ENCODE data around the gene RNF43.

Gene RNF43

GRCh38 chr17:58381124-58382035 is 36.0 kb downstream of the RNF43 start:
- DNase-seq (ENCODE audit: low spot score): no peak

DNA sequence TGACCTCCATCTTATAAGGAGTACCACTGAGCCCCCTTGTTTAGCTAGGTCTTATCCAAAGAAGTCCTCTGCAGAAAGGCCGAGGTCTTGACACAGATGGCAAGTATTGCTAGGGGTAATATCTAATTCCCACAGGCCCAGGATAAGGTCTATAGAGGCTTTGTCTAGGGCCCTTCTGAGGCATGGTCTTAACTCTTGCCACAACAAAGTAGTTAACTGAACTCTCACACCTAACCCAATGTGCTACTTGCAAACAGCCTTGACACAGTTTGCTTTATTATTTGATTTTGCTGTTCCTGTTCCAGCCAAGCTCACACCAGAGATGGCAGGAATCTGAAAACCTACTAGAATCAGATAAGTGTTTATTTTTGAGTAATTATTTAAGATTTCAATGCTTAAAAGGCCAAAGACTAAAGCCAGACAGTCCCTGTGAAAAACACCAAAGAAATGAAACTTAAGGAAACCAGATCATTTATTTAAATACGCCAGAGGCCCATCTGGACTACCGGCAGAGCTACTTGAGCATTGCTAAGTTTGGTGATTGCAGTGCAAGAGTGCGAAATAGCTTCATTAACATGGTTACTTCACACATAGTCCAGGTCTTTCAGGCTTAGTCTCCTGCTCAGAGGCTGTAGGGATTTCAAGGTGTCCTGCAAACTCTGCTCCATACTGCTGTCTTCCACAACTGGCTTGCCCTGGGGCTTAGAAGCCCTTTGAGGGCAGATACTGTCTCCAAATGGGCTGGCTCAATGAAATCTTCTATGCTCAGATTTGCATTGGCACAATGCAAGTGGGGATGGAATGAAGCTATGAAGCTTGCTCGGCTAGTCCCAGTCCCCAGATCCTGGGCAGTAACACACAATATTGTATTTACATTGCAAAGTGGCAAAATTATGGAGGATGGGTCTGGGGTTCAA is 36.9 kb downstream of the RNF43 start:
- no peak for DNase-seq (ENCODE audit: low spot score)

- DNase-seq (ENCODE audit: low spot score): no peak
These were observed 37.9 kb downstream of the RNF43 start for GRCh38 chr17:58379511-58379824.

DNA sequence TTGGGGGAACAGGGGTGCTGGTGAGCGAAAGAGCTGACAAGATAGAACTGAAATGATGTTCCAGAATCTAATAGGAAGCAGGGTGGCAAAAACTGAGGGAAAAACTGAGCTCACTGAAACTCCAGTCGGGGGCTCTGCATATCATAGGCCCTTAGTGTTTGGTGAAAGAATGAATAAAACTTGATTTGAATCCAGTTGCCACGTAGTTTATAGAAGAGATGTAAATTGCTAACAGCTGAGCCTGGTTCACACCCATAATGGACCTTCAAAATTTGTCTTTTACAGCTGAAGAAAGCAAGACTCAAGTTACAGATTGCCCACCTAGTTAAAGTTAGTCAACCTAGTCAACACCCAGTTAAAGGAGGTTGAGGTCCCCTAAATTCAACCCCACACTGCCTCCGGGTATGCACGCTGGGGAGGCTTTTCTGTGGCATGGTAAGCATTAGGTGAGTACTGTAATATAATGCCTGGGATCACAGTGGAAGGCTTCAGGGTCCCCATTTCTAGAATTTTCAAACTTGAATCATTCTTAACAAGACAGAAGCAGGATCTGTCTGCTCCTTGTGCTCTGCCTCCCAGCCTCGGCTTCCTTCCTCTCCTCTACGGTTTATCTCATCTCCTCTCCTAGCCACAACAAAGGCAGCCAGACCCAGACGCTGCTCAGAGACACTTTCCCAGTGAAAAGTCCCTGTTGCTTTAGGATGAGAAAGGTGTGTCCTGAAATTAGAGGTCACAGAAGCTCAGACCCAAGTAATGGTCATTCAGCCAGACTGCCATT is 38.4 kb downstream of the RNF43 start:
- no peak for DNase-seq (ENCODE audit: low spot score)

DNA sequence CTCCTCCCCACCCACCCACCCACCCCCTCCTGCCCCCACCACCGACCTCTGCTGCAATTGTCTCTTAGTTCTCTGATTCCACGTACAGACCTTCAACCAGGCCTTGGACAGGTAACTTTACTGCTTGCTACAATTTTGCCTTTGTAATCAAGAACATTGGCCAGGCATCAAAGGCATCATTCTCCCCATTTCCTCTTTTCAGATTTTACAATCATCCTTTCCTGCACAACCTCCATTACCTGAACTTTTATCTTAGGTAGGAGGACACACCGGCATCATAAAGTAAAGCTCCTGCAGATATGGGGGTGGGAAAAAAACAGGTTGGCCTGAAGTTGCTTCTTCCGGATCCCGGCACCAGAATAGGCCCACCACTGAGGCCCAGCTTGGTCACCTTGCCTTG is 39.7 kb downstream of the RNF43 start:
- DNase-seq (ENCODE audit: low spot score): no peak

GRCh38 chr17:58377093-58377601 is 40.2 kb downstream of the RNF43 start:
- DNase-seq (ENCODE audit: low spot score): no peak

- DNase-seq (ENCODE audit: low spot score): no peak
These were observed 40.8 kb downstream of the RNF43 start for GRCh38 chr17:58376472-58377000.

GRCh38 chr17:58375811-58376210 is 41.5 kb downstream of the RNF43 start:
- no peak for DNase-seq (ENCODE audit: low spot score)

GRCh38 chr17:58375256-58375655 is 42.1 kb downstream of the RNF43 start:
- no peak for DNase-seq (ENCODE audit: low spot score)

- DNase-seq (ENCODE audit: low spot score): no peak
These were observed 43.4 kb downstream of the RNF43 start for GRCh38 chr17:58373923-58374322.

DNA sequence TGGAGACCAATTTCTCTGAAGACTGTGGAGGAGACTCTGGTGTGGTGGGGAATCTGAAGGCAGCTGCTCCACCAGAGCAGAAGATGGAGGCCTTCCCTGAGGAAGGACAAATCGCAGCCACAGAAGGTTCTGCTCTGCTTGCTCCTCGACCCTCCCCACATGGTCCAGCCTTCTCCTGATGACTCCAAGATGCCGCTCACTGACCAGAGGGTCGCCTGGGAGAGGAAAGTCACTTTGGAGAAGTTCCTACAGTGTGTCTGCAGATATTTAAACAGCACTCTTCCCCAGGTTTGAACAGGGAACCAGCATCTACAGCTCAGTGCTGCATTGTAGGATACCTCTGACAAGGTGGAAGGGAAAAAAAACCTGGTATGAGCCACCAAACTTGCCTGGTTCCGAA is 44.3 kb downstream of the RNF43 start:
- DNase-seq (ENCODE audit: low spot score): no peak

- DNase-seq (ENCODE audit: low spot score): no peak
These were observed 45.9 kb downstream of the RNF43 start for GRCh38 chr17:58371300-58371950.

DNA sequence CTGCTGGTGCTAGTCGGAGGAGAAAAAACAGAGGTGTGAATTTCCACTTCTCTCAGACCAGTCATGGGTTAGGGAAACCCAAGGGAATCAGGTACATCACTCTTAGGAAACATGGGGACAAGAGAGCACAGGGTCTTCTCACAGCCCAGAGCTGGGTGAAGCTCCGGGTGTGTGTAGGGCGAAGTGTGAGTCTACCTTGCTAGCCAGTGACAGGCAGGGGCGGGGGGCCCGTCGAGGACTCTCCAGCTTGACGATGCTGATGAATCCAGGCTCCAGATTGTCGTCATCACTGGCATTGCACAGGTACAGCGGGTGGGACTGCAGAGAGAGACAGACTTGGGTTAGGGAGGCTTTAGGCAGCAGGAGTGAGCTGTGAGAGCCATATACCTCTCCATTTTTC is 46.6 kb downstream of the RNF43 start:
- no peak for DNase-seq (ENCODE audit: low spot score)

DNA sequence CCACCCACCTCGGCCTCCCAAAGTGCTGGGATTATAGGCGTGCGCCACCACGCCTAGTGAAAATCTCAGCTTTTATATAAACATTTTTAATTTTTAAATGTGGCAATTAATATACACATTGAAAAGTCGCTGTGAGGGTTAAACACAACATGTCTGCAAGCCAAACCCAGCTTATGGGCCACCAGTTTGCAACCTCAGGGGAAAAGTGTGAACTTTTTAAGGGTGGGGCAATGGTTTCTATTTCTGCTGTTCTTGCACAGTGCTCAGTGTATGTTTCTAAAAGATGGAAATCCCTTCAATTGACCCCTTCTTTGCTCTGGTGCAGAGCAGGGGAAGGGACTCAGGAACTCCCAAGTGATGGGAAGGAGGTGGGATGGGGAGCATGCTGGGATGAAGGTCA is 47.0 kb downstream of the RNF43 start:
- no peak for DNase-seq (ENCODE audit: low spot score)

GRCh38 chr17:58369214-58370031 is 47.9 kb downstream of the RNF43 start:
- no peak for DNase-seq (ENCODE audit: low spot score)

DNA sequence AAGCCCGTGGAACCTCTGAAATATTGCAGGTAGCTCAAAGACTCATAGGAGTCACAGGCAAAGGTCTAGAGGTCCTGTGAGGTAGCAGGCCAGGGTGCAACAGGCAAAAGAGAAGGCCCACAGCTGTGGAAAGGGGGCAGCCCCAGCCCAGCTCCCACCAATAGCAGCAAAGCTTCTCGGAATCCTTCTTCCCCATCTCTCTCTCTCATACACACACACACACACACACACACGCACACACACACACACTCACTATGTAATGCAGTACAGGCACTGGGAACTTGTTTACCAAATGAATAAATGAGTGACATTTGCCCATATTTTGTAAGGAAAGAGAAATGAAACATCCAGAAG is 48.5 kb downstream of the RNF43 start:
- DNase-seq (ENCODE audit: low spot score): no peak
